ENCODE measurements around the gene MICU1.

Gene MICU1

GRCh38 chr10:72660220-72660619 lies 34.3 kb upstream of the MICU1 start:
- TF ChIP-seq CTCF (IDR thresholded peaks at IDR 0.05; ENCODE audit: control insufficient read depth, extremely low read depth, insufficient read depth): no peak
- no peak for DNase-seq (ENCODE audit: low read depth)
- H3K4me3 ChIP-seq (ENCODE audit: low read depth, low read length): no peak overlapping the region

GRCh38 chr10:72659694-72660093 lies 33.8 kb upstream of the MICU1 start:
- TF ChIP-seq CTCF (IDR thresholded peaks at IDR 0.05; ENCODE audit: control insufficient read depth, extremely low read depth, insufficient read depth): no peak
- DNase-seq (ENCODE audit: low read depth): no peak
- no peak overlapping the region for H3K4me3 ChIP-seq (ENCODE audit: low read depth, low read length)

- TF ChIP-seq CTCF (IDR thresholded peaks at IDR 0.05; ENCODE audit: control insufficient read depth, extremely low read depth, insufficient read depth): no peak
- no peak for DNase-seq (ENCODE audit: low read depth)
- H3K4me3 ChIP-seq (ENCODE audit: low read depth, low read length): no peak overlapping the region
These were observed 33.0 kb upstream of the MICU1 start for GRCh38 chr10:72658696-72659400.

- DNase-seq (ENCODE audit: low read depth): no peak
These were observed 28.8 kb upstream of the MICU1 start for GRCh38 chr10:72654720-72655119.

GRCh38 chr10:72653383-72654096 lies 27.7 kb upstream of the MICU1 start:
- H3K4me3 ChIP-seq (ENCODE audit: low read depth, low read length): no peak overlapping the region
- DNase-seq (ENCODE audit: low read depth): no peak
- TF ChIP-seq CTCF (IDR thresholded peaks at IDR 0.05; ENCODE audit: control insufficient read depth, extremely low read depth, insufficient read depth): no peak

More at GRCh38 chr10:72654720-72655119, 28.8 kb upstream of the MICU1 start:
- TF ChIP-seq CTCF (IDR thresholded peaks at IDR 0.05; ENCODE audit: control insufficient read depth, extremely low read depth, insufficient read depth): no peak
- H3K4me3 ChIP-seq (ENCODE audit: low read depth, low read length): no peak overlapping the region

- H3K4me3 ChIP-seq (ENCODE audit: low read depth, low read length): no peak overlapping the region
- TF ChIP-seq CTCF (IDR thresholded peaks at IDR 0.05; ENCODE audit: control insufficient read depth, extremely low read depth, insufficient read depth): no peak
- no peak for DNase-seq (ENCODE audit: low read depth)
These were observed 23.4 kb upstream of the MICU1 start for GRCh38 chr10:72649291-72649690.

Measured in LNCaP clone FGC (cell line).